Fibroblast of gingiva (primary cell): Measurements from ENCODE around the gene PLLP.

Experiments used
- DNase-seq: peaks from one replicate; pipeline ENCODE4 v3.0.0-alpha.2; 2011; ENCODE audit warnings: low read depth

The PLLP gene

GRCh38 chr16:57284209-57284951, at the start of gene PLLP:
Gene PLLP (minus strand): TSS chr16:57284672. CDS start chr16:57284540, 132 bp downstream.
- DNase-seq = no peak

GRCh38 chr16:57333402-57333801, 48.9 kb upstream of the PLLP start:
- no peak for DNase-seq

- DNase-seq = no peak
Observed at GRCh38 chr16:57331355-57331754, 46.9 kb upstream of the PLLP start.

GRCh38 chr16:57329718-57330327, 45.4 kb upstream of the PLLP start:
- no peak for DNase-seq

GRCh38 chr16:57325458-57325857, 41.0 kb upstream of the PLLP start:
- peak; percentile 93 for DNase-seq

GRCh38 chr16:57324749-57325148, 40.3 kb upstream of the PLLP start:
- DNase-seq = no peak

GRCh38 chr16:57319646-57320045, 35.2 kb upstream of the PLLP start:
- no peak for DNase-seq

GRCh38 chr16:57318240-57318970, 33.9 kb upstream of the PLLP start:
- DNase-seq = peak; percentile 31

GRCh38 chr16:57316390-57317017, 32.0 kb upstream of the PLLP start:
- peak; percentile 89 for DNase-seq

GRCh38 chr16:57315416-57315815, 30.9 kb upstream of the PLLP start:
- no peak for DNase-seq

GRCh38 chr16:57314161-57314785, 29.8 kb upstream of the PLLP start:
- no peak for DNase-seq

- no peak for DNase-seq
Observed at GRCh38 chr16:57313509-57313908, 29.0 kb upstream of the PLLP start.

GRCh38 chr16:57310801-57311200, 26.3 kb upstream of the PLLP start:
- DNase-seq = no peak

GRCh38 chr16:57308041-57308440, 23.6 kb upstream of the PLLP start:
- DNase-seq = no peak

- DNase-seq = no peak
Observed at GRCh38 chr16:57307365-57307764, 22.9 kb upstream of the PLLP start.

- DNase-seq = no peak
Observed at GRCh38 chr16:57306676-57307341, 22.3 kb upstream of the PLLP start.

GRCh38 chr16:57305159-57305811, 20.8 kb upstream of the PLLP start:
- peak; percentile 89 for DNase-seq

GRCh38 chr16:57304169-57305061, 19.9 kb upstream of the PLLP start:
- DNase-seq = peak; percentile 90

- DNase-seq = no peak
Observed at GRCh38 chr16:57303910-57304168, 19.4 kb upstream of the PLLP start.
